Vagina (tissue), 2 donors: ENCODE data around the gene CACYBP. TPM values are rescaled to one million over a fixed set of nuclear protein-coding genes. Genes with fewer than 3 reads are reported as not detected.

Experiments
- DNase-seq, 2 donors: peaks; one replicate each; pipeline ENCODE4 v3.0.0-alpha.2; 2017; ENCODE audit errors: extremely low spot score in 2 of 2
- H3K27ac ChIP-seq: fragments of 200-600 bp; sonication (generic); one replicate; pipeline ENCODE4 v1.5.1; 2019
- H3K27me3 ChIP-seq: fragments of 200-600 bp; sonication (generic); one replicate; pipeline ENCODE4 v1.5.1; 2019
- H3K36me3 ChIP-seq, 2 donors: fragments of 200-600 bp; sonication (generic); one replicate each; pipeline ENCODE4 v1.5.1; 2017 to 2019
- H3K4me1 ChIP-seq: fragments of 200-600 bp; sonication (generic); one replicate; pipeline ENCODE4 v1.5.1; 2019
- H3K4me3 ChIP-seq, 2 donors: fragments of 200-600 bp; sonication (generic); 1 replicate in 1 of 2; 2 replicates in 1 of 2; pipeline ENCODE4 v1.5.1; 2016 to 2019
- H3K9me3 ChIP-seq: fragments of 200-600 bp; sonication (generic); one replicate; pipeline ENCODE4 v1.5.1; 2019
- CTCF ChIP-seq, 3 experiments: fragments of 450-650 bp in 2 of 3; fragments of 200-600 bp in 1 of 3; sonication (generic) in 1 of 3; IDR thresholded peaks; one replicate each; pipeline ENCODE4 v1.5.1; 2017 to 2019; ENCODE audit warnings: antibody characterized with exemption in 3 of 3, mild to moderate bottlenecking in 2 of 3, moderate library complexity in 2 of 3
- POLR2A ChIP-seq, 2 donors: fragments of 450-650 bp; IDR thresholded peaks; one replicate each; pipeline ENCODE4 v1.6.1; 2017; ENCODE audit warnings: antibody characterized with exemption in 2 of 2, mild to moderate bottlenecking in 2 of 2, moderate library complexity in 2 of 2
- POLR2AphosphoS5 ChIP-seq, 2 donors: sonication (generic); formaldehyde crosslinking; IDR thresholded peaks; one replicate each; pipeline ENCODE4 v1.9.0; 2017; ENCODE audit warnings: antibody characterized with exemption in 2 of 2, mild to moderate bottlenecking in 2 of 2, low read depth in 1 of 2; ENCODE audit not compliant: insufficient read depth in 1 of 2
- intact Hi-C: fragments of 100-400 bp; cut with DNase I; formaldehyde crosslinking; loops from one replicate; pipeline ENCODE4 v1.15.1; 2023
- small RNA-seq: library from RNA; depleted of rRNA; stranded (forward); fragments of <200 nt; gene quantifications from one replicate; pipeline ENCODE3, GENCODE V24; 2016
- total RNA-seq: library from RNA; depleted of rRNA; stranded (reverse); fragments of >200 nt; gene quantifications from one replicate; pipeline ENCODE4 v1.2.3, GENCODE V29; 2016

CACYBP gene
- total RNA-seq, 1 donor from 2014 or later, result 60.9 TPM

- H3K27me3 ChIP-seq, result no peaks in the 10 kb centered on the region
- no peak overlapping the region for H3K4me3 ChIP-seq
- H3K4me1 ChIP-seq, result no peaks in the 10 kb centered on the region
- H3K27ac ChIP-seq, result no peak overlapping the region
- intact Hi-C loops, result no loop called here
- no peak for DNase-seq
- H3K36me3 ChIP-seq, result no peaks in the 10 kb centered on the region
- H3K9me3 ChIP-seq, result no peaks in the 10 kb centered on the region
- TF ChIP-seq CTCF (IDR thresholded peaks at IDR 0.05), result no peak
- no peak for TF ChIP-seq POLR2A (IDR thresholded peaks at IDR 0.05)
- no peak for TF ChIP-seq POLR2AphosphoS5 (IDR thresholded peaks at IDR 0.05; ENCODE audit: insufficient read depth in 1 of 2, low read depth in 1 of 2)
These were observed 45.8 kb downstream of the CACYBP start for GRCh38 chr1:175045519-175045918.

- Histone ChIP-seq H3K27me3 (no peaks in the 10 kb centered on the region), H3K4me1 (no peaks in the 10 kb centered on the region), H3K9me3 (no peaks in the 10 kb centered on the region), H3K36me3 (no peaks in the 10 kb centered on the region), H3K27ac (no peak overlapping the region), H3K4me3 (no peak overlapping the region)
- TF ChIP-seq CTCF (IDR thresholded peaks at IDR 0.05) (no peak), POLR2A (IDR thresholded peaks at IDR 0.05) (no peak), POLR2AphosphoS5 (IDR thresholded peaks at IDR 0.05; ENCODE audit: insufficient read depth in 1 of 2, low read depth in 1 of 2) (no peak)
- intact Hi-C loops, result no loop called here
- no peak for DNase-seq
These were observed 51.2 kb downstream of the CACYBP start for GRCh38 chr1:175050992-175051391.

GRCh38 chr1:175054736-175055135 lies 55.0 kb downstream of the CACYBP start:
- Histone ChIP-seq H3K27ac (no peak overlapping the region), H3K4me3 (no peak overlapping the region), H3K36me3 (no peaks in the 10 kb centered on the region), H3K27me3 (no peaks in the 10 kb centered on the region), H3K9me3 (no peaks in the 10 kb centered on the region), H3K4me1 (no peaks in the 10 kb centered on the region)
- intact Hi-C loops, result no loop called here
- TF ChIP-seq POLR2AphosphoS5 (IDR thresholded peaks at IDR 0.05; ENCODE audit: insufficient read depth in 1 of 2, low read depth in 1 of 2), result no peak
- TF ChIP-seq POLR2A (IDR thresholded peaks at IDR 0.05), result no peak
- no peak for TF ChIP-seq CTCF (IDR thresholded peaks at IDR 0.05)
- no peak for DNase-seq

Small RNAs within 50 kb of the gene (small RNA-seq; reads per million reads assigned to genes)
- gene RF00019 (not detected), gene RNU6-307P (not detected)

Other genes with a start within 250 kb of the CACYBP start
- gene MRPS14, start 23.5 kb downstream of the CACYBP start, total RNA-seq, result 14.7 TPM
- not detected for gene TNN, start 67.9 kb downstream of the CACYBP start, total RNA-seq
- gene KIAA0040, start 192.8 kb downstream of the CACYBP start, total RNA-seq, result 38.5 TPM